Vagina (tissue), 2 donors: ENCODE results near the gene FITM1.

Experiments used
- POLR2AphosphoS5 ChIP-seq, 2 donors: sonication (generic); formaldehyde crosslinking; IDR thresholded peaks; one replicate each; pipeline ENCODE4 v1.9.0; 2017; ENCODE audit warnings: antibody characterized with exemption in 2 of 2, mild to moderate bottlenecking in 2 of 2, low read depth in 1 of 2; ENCODE audit not compliant: insufficient read depth in 1 of 2
- TF ChIP-seq, protein P1 (sequence below), 3 experiments: fragments of 450-650 bp in 2 of 3; fragments of 200-600 bp in 1 of 3; sonication (generic) in 1 of 3; IDR thresholded peaks; one replicate each; pipeline ENCODE4 v1.5.1; 2017 to 2019; ENCODE audit warnings: antibody characterized with exemption in 3 of 3, mild to moderate bottlenecking in 2 of 3, moderate library complexity in 2 of 3

DNA sequence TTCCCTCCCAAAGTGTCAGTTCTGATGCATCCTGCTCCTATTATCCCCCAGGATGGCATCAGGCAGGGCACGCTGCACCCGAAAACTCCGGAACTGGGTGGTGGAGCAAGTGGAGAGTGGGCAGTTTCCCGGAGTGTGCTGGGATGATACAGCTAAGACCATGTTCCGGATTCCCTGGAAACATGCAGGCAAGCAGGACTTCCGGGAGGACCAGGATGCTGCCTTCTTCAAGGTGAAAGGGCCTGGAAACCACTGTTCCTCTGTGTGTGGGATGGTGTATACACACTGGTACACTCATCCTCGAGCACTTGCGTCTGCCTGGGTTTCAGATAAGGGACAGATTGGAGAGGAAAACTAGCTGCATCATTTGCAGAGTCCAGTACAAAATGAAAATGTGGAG, 31.6 kb downstream of the FITM1 start:
- TF ChIP-seq, protein P1, sequence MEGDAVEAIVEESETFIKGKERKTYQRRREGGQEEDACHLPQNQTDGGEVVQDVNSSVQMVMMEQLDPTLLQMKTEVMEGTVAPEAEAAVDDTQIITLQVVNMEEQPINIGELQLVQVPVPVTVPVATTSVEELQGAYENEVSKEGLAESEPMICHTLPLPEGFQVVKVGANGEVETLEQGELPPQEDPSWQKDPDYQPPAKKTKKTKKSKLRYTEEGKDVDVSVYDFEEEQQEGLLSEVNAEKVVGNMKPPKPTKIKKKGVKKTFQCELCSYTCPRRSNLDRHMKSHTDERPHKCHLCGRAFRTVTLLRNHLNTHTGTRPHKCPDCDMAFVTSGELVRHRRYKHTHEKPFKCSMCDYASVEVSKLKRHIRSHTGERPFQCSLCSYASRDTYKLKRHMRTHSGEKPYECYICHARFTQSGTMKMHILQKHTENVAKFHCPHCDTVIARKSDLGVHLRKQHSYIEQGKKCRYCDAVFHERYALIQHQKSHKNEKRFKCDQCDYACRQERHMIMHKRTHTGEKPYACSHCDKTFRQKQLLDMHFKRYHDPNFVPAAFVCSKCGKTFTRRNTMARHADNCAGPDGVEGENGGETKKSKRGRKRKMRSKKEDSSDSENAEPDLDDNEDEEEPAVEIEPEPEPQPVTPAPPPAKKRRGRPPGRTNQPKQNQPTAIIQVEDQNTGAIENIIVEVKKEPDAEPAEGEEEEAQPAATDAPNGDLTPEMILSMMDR (IDR thresholded peaks at IDR 0.05), result no peak
- no peak for TF ChIP-seq POLR2AphosphoS5 (IDR thresholded peaks at IDR 0.05; ENCODE audit: insufficient read depth in 1 of 2, low read depth in 1 of 2)
